Parathyroid adenoma (tissue), 2 donors: ENCODE data around the gene CITED2.
A peak's percentile ranks its signal among the peaks of the same experiment; 100 is the strongest.

Experiments used
- H2AFZ ChIP-seq: fragments of 300-600 bp; sonication (generic); one replicate; pipeline ENCODE4 v1.7.0; 2017; ENCODE audit warnings: antibody characterized with exemption, mild to moderate bottlenecking
- H3K27ac ChIP-seq: fragments of 300-600 bp; sonication (generic); one replicate; pipeline ENCODE4 v1.7.0; 2017
- H3K27me3 ChIP-seq: fragments of 300-600 bp; sonication (generic); one replicate; pipeline ENCODE4 v1.7.0; 2017; ENCODE audit warnings: low read length; ENCODE audit not compliant: control insufficient read depth, insufficient read depth
- H3K36me3 ChIP-seq: fragments of 300-600 bp; sonication (generic); one replicate; pipeline ENCODE4 v1.7.0; 2017; ENCODE audit warnings: low read length; ENCODE audit not compliant: control insufficient read depth, insufficient read depth
- H3K4me1 ChIP-seq: fragments of 300-600 bp; sonication (generic); one replicate; pipeline ENCODE4 v1.7.0; 2017; ENCODE audit warnings: control low read depth
- H3K4me2 ChIP-seq: fragments of 300-600 bp; sonication (generic); one replicate; pipeline ENCODE4 v1.7.0; 2017; ENCODE audit warnings: low read length
- H3K4me3 ChIP-seq: fragments of 300-600 bp; sonication (generic); one replicate; pipeline ENCODE4 v1.7.0; 2017; ENCODE audit warnings: low read depth, low read length
- H3K79me2 ChIP-seq: fragments of 300-600 bp; sonication (generic); one replicate; pipeline ENCODE4 v1.7.0; 2017; ENCODE audit warnings: control low read depth
- H3K9ac ChIP-seq: fragments of 300-600 bp; sonication (generic); one replicate; pipeline ENCODE4 v1.7.0; 2017; ENCODE audit warnings: mild to moderate bottlenecking
- H3K9me3 ChIP-seq: fragments of 300-600 bp; sonication (generic); one replicate; pipeline ENCODE4 v1.7.0; 2017; ENCODE audit warnings: low read length; ENCODE audit not compliant: control insufficient read depth
- TF ChIP-seq, protein P1 (sequence below): fragments of 300-600 bp; sonication (generic); IDR thresholded peaks from one replicate; pipeline ENCODE4 v1.7.0; 2017; ENCODE audit warnings: antibody characterized with exemption, mild to moderate bottlenecking
- donor health status: primary hyperparathyroidism.

Gene CITED2

DNA sequence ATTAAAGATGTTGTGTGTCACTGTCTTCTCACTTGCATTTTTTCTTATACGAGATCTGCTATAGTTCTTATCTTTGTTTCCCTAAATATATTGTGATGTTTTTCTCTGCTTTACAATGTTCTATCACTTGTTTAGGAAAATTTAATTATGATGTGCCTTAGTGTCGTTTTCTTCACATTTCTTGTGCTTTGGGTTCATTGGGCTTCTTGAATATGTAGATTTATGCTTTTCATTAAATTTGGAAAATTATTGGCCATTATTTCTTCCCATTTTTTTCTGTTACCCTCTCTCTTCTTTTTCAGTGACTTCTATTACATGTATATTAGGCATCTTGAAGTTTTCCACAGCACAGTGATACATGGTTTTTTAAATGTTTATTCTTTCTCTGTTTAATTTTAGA lies 33.4 kb downstream of the CITED2 start:
- Histone ChIP-seq H3K27ac (no peak overlapping the region), H3K4me3 (no peak overlapping the region), H3K36me3 (no peaks in the 10 kb centered on the region), H3K27me3 (no peaks in the 10 kb centered on the region), H3K4me1 (peaks cover 2% of the 10 kb centered on the region), H3K9ac (no peak overlapping the region), H3K79me2 (no peaks in the 10 kb centered on the region), H3K4me2 (no peak overlapping the region), H2AFZ (no peak overlapping the region), H3K9me3 (no peaks in the 10 kb centered on the region)
- TF ChIP-seq, protein P1, sequence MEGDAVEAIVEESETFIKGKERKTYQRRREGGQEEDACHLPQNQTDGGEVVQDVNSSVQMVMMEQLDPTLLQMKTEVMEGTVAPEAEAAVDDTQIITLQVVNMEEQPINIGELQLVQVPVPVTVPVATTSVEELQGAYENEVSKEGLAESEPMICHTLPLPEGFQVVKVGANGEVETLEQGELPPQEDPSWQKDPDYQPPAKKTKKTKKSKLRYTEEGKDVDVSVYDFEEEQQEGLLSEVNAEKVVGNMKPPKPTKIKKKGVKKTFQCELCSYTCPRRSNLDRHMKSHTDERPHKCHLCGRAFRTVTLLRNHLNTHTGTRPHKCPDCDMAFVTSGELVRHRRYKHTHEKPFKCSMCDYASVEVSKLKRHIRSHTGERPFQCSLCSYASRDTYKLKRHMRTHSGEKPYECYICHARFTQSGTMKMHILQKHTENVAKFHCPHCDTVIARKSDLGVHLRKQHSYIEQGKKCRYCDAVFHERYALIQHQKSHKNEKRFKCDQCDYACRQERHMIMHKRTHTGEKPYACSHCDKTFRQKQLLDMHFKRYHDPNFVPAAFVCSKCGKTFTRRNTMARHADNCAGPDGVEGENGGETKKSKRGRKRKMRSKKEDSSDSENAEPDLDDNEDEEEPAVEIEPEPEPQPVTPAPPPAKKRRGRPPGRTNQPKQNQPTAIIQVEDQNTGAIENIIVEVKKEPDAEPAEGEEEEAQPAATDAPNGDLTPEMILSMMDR = no peak

DNA sequence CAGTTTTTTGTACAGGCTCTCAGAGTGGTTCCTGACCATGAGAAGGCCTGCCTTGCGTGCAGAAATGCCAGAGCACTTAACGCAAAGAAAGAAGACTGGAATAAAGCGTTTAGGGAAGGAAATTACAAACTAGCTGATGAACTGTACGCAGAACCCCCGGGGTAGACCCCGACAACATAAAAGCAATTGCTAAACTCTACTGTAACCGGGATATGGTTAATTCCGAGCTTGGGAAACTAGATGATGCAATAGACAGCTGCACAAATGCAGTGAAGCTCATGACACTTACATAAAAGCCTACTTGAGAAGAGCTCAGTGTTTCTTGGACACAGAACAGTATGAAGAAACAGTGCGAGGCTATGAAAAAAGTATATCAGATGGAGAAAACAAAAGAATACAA lies 35.7 kb downstream of the CITED2 start:
- Histone ChIP-seq H3K9ac (no peak overlapping the region), H3K27me3 (no peaks in the 10 kb centered on the region), H3K9me3 (no peaks in the 10 kb centered on the region), H3K27ac (no peak overlapping the region), H3K4me3 (no peak overlapping the region), H3K4me1 (peaks cover 2% of the 10 kb centered on the region), H3K36me3 (no peaks in the 10 kb centered on the region), H3K79me2 (no peaks in the 10 kb centered on the region), H2AFZ (no peak overlapping the region), H3K4me2 (no peak overlapping the region)
- TF ChIP-seq, protein P1 = no peak

DNA sequence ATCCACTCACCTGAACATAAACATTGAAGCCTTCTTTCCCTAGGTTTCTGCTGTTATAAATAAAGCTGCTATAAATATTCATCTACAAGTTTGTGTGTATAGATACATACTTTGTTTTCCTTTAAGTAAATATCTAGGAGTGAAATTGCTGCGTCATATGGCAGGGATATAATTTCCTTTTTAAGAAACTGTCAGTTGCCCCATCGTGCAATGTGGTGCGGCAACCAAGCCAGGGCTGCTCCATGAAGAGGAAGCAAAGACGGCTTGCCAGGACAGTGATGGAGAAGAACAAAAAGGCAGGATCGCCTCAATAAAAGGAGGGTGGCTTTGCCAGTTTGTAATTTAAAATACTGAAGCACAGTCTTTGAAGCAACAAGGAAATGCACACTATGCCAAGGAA lies 36.6 kb downstream of the CITED2 start:
- Histone ChIP-seq H3K79me2 (no peaks in the 10 kb centered on the region), H3K4me2 (no peak overlapping the region), H3K36me3 (no peaks in the 10 kb centered on the region), H3K9me3 (no peaks in the 10 kb centered on the region), H3K4me1 (peaks cover 2% of the 10 kb centered on the region), H2AFZ (no peak overlapping the region), H3K4me3 (no peak overlapping the region), H3K27ac (no peak overlapping the region), H3K9ac (no peak overlapping the region), H3K27me3 (no peaks in the 10 kb centered on the region)
- TF ChIP-seq, protein P1 = no peak

DNA sequence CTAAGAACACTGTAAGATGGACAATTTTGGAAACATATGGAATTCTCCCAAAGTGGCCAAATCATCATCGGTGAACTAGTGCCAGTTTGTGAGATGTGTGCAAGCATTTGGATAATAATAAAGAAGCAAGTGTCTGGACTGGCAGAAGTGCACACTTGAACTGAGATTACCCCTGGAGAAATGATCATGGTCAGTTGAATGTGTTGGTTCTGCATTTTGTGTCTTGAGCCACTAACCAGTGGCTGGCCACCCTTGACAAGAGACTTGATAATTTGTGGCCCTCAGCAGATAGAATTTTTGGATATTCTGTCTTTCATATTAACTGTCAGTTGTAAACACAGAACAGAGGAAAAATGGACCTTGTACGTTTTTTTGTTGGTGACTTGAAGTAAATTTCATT lies 37.4 kb downstream of the CITED2 start:
- Histone ChIP-seq H3K27ac (no peak overlapping the region), H3K36me3 (no peaks in the 10 kb centered on the region), H3K4me1 (peaks cover 2% of the 10 kb centered on the region), H3K4me2 (no peak overlapping the region), H3K9ac (no peak overlapping the region), H3K4me3 (no peak overlapping the region), H3K79me2 (no peaks in the 10 kb centered on the region), H2AFZ (peak overlapping the region; percentile 14), H3K27me3 (no peaks in the 10 kb centered on the region), H3K9me3 (no peaks in the 10 kb centered on the region)
- TF ChIP-seq, protein P1 = no peak

DNA sequence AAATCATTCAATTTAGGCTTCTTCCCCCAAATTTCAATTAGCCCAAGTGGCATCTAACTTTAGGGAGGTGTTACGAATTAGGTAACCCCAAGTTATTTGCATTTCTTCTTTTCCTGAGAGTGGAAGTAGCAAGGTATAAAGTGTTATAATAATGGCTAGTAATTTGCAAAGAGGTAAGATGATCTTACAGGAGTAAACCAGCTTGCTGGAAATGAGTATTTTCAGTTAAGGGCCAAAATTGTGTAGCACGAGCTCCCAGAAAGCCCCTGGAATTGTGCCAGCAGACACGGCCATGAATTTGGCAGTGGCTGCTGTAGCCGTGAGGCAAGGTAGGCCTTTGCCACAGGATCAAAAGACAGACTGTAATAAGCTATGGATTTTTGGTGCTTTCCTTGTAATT lies 38.0 kb downstream of the CITED2 start:
- H3K4me1 ChIP-seq = peaks cover 2% of the 10 kb centered on the region
- no peaks in the 10 kb centered on the region for H3K79me2 ChIP-seq
- no peak overlapping the region for H3K9ac ChIP-seq
- no peak overlapping the region for H3K4me3 ChIP-seq
- TF ChIP-seq, protein P1 = no peak
- H3K9me3 ChIP-seq = no peaks in the 10 kb centered on the region
- no peaks in the 10 kb centered on the region for H3K27me3 ChIP-seq
- no peak overlapping the region for H3K27ac ChIP-seq
- H3K4me2 ChIP-seq = no peak overlapping the region
- no peak overlapping the region for H2AFZ ChIP-seq
- H3K36me3 ChIP-seq = no peaks in the 10 kb centered on the region
